ENCODE results near the gene PRODH2.
"Not testable (repeated sequence)": the region's sequence is repeated elsewhere in the genome, so short reads cannot be mapped to it uniquely, and the experiment has no call there.

The PRODH2 gene

DNA sequence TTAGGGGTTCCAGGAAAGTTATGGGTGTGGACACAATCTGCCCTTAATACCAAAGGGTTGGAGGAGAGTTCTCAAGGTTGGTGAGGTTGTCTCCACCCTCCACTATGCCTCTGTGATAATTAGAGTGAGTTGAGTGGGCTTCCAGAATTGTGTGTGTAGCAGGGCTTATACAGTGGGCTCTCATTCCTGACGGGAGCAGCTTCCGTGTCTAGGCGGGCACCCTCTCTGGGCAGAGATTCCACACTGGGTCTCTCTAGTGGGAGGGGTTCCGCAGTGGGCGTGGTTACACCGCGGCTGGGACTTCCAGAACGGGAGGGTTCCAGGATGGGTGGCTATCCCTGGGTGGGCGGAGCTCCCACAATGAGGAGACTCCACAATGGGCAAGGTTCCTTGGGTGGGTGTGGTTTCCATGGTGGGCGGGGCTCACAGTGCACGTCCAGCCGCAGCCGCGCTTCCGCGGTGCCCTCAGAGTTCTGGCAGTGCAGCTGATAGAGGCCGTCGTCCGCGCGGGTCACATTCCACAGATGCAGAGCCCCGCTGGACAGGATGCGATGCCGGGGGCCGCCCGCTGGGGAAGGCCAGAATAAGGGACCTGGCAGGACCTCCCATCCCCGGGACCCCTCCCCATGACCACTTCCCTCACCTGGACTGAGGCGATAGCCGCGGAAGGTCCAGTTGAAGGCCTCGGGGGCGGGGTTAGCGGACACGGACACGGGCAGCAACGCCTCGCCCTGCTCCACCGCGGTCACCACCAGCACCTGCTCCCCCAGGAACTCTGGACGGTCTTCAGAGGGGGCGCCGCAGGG, 31.2 kb upstream of the PRODH2 start:
- DNase-seq, result peak; percentile 4 to 6

DNA sequence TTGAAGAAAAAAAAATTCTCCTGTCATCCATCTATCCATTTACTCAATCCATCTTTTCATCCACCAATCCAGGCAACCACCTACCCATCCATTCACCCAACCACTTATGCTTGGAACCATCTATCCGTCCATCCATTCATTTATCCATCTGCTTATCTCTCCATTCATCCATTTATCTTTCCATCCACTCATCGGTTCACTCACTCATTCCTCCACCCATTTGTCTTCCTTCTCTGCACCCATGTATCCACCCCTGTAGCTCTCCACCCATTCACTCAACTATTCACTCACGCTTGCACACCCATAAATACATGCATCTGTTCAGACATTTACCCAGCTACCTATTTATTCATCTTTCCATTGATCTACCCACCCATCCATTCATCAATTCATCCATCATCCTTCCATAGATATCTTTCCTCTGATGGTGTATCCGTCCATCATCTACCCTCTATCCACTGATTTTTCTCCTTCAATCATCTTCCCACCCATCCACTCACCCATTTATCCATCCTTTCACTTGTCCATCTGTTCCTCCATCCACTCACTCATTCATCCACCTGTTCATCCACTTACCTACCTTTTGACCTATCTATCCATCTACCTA, 30.1 kb upstream of the PRODH2 start:
- DNase-seq, result no peak

- DNase-seq, result no peak
Measured at GRCh38 chr19:35841961-35842595, 29.4 kb upstream of the PRODH2 start.

- DNase-seq, result not testable (repeated sequence)
Measured at GRCh38 chr19:35836096-35836495, 23.5 kb upstream of the PRODH2 start.

GRCh38 chr19:35833972-35834371, 21.3 kb upstream of the PRODH2 start:
- DNase-seq, result no peak

- no peak for DNase-seq
Measured at GRCh38 chr19:35832054-35832453, 19.4 kb upstream of the PRODH2 start.

DNA sequence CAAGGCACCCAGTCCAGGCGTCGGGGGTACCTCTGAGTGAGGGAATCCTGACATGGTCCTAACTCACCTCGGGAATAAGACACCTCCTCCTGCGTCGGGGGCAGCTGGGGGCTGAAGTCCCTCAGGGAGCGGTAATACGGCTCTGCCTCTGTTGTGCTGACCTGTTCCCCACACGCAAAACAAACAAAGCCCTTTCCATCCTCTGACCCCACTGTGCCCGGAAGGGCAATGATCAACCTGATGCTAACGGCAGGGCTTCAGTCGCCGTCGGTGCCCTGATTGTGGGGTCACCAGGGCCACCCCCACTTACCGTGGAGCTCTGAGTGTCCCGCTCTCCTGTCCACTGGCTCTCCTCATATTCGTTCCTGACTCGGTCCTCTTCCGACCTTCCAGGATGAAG, 18.3 kb upstream of the PRODH2 start:
- DNase-seq, result no peak

GRCh38 chr19:35828692-35829301, 16.2 kb upstream of the PRODH2 start:
- peak; percentile 26 to 57 for DNase-seq

GRCh38 chr19:35824150-35824549, 11.5 kb upstream of the PRODH2 start:
- no peak for DNase-seq

DNA sequence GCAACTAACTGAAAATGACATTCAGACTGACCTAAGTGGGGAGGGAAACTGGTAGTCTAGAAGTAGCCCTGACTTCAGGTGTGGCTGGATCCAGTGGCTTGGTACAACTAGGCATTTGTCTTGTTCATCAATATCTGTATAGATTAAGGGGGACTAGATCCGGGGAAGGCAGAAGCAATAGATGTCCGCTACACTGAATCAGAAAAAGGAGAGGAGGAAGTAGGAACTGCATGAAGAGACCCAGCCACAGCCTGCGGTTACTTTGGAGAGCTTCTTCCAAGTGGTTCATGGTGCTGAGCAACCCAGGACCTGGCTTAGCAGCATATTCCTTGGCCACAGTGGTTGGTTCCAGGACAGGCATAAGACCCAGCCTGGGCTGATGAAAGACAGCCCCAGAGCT, 9.9 kb upstream of the PRODH2 start:
- no peak for DNase-seq

DNA sequence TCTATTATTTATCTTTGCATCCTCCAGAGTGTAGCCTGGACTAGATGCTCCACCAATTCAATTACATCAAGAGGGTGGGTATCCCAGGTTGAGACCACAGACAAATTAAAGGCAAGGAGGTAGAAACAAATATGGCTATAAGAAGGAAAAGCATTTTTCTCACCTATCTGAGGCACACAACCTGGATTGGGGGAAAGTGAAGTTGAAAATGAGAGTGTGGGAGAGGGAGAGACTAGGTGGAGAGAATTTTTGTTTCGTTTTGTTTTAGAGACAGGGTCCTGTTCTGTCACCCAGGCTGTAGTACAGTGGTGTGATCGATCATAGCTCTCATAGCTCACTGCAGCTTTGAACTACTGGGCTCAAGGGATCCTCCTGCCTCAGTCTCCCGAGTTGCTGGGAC, 5.8 kb upstream of the PRODH2 start:
- DNase-seq, result no peak

- no peak for DNase-seq
Measured at GRCh38 chr19:35816846-35817245, 4.2 kb upstream of the PRODH2 start.

- DNase-seq, result no peak
Measured at GRCh38 chr19:35816262-35816661, 3.6 kb upstream of the PRODH2 start.

DNA sequence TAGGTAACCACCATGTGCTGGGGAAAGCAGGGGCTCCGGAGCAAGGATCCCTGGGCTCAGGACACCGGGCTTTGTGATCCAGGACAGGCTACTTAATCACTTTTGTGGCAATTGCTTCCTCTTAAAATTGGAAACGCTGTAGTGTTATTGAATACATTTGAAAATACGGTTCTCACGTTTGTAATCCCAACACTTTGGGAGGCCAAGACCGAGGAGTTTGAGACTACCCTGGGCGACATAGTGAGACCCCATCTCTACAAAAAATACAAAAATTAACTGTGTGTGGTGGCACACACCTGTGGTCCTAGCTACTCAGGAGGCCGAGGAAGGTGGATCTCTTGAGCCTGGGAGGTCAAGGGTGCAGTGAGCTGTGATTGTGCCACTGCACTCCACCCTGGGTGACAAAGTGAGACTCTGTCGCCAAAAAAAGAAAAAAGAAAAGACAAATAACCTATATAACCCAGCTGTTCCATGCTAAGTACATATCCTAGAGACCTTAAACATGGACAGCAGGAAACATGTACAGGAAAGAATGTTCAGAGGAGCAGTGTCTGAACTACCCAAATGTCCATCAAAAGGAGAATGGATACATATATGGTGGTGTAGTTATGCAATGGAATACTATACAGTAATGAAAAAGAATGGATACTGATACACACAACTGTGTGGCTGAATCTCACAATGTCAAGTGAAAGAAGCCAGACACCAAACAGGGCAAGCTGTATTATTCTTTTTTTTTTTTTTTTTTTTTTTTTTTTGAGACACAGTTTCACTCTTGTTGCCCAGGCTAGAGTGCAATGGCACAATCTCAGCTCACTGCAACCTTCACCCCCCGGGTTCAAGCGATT, 622 bp upstream of the PRODH2 start:
- DNase-seq, result no peak

DNA sequence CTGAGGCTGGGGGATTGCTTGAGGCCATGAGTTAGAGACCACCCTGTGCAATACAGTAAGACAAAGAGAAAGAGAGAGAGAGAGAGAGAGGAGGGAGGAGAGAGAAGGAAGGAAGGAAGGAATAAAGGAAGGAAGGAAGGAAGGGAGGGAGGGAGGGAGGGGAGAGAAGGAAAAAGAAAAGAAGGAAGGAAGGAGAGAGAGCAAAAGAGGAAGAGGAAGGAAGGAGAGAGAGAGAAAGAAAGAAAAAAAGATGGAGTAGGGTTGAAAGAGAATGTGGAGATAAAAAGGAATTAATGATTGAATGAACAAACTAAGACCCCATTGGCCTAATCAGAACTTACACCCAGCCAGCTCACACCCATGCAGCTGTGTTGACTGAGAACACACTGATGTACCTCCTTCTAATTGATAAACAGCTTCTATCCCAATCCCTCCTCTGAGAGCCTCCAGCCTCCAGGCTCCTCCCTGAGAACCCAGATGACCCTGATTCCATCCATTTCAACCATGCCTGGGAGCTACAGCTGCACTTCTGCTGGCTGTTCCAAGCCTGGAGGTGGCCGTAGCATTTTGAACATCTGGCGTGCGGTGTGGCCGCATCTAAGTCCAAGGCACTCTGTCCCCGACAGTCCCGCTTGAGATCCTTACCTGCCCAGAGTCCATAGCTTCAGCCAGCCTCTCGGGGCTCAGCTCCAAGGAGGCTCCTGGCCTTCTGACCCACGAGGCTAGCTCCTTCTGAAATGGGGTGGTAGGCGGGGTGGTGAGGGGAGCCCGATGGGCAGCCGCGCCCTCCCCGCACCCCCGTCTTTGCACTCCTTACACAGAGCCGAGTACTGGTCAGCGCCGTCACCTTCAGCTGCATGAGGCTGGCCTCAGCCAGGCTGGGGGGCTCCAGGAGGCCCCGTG, 1.1 kb downstream of the PRODH2 start:
- no peak for DNase-seq

- DNase-seq, result no peak
Measured at GRCh38 chr19:35807633-35808032, 5.0 kb downstream of the PRODH2 start.

- DNase-seq, result no peak
Measured at GRCh38 chr19:35806597-35806996, 6.0 kb downstream of the PRODH2 start.

- no peak for DNase-seq
Measured at GRCh38 chr19:35805526-35806102, 7.0 kb downstream of the PRODH2 start.

- no peak for DNase-seq
Measured at GRCh38 chr19:35801828-35802227, 10.8 kb downstream of the PRODH2 start.

DNA sequence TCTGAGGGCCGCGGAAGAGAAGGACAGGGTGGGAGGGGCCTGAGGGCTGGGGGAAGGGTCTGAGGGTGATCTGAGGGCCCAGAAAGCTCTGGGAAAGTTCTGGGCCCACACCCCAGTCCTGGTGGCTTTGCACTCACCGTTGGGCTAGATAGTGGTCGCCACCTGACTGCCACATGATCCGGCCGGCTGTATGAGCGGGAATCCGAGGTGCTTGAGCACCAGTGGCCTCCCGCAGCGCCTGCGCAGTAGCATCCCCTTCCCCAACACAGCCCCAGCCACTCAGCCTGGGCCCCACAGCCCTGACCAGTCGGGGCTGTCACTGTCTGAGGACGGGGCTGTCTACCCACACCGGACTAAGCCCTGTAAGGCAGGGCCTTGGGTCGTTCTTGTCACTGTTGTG, 15.0 kb downstream of the PRODH2 start:
- DNase-seq, result no peak

All from inflammatory macrophage (primary cell).